Esophagus squamous epithelium (tissue), 4 donors: Measurements from ENCODE around the gene STAMBPL1.

Experiments used
- POLR2A ChIP-seq, 4 donors: fragments of 450-650 bp; IDR thresholded peaks; one replicate each; pipeline ENCODE4 v1.6.1; 2017; ENCODE audit warnings: antibody characterized with exemption in 4 of 4, mild to moderate bottlenecking in 4 of 4, moderate library complexity in 3 of 4
- TF ChIP-seq, protein P1 (sequence below), 6 experiments: fragments of 450-650 bp in 4 of 6; fragments of 200-600 bp in 2 of 6; sonication (generic) in 2 of 6; IDR thresholded peaks; one replicate each; pipeline ENCODE4 v1.5.1; 2016 to 2019; ENCODE audit warnings: antibody characterized with exemption in 6 of 6, mild to moderate bottlenecking in 4 of 6, moderate library complexity in 4 of 6

- TF ChIP-seq, protein P1, sequence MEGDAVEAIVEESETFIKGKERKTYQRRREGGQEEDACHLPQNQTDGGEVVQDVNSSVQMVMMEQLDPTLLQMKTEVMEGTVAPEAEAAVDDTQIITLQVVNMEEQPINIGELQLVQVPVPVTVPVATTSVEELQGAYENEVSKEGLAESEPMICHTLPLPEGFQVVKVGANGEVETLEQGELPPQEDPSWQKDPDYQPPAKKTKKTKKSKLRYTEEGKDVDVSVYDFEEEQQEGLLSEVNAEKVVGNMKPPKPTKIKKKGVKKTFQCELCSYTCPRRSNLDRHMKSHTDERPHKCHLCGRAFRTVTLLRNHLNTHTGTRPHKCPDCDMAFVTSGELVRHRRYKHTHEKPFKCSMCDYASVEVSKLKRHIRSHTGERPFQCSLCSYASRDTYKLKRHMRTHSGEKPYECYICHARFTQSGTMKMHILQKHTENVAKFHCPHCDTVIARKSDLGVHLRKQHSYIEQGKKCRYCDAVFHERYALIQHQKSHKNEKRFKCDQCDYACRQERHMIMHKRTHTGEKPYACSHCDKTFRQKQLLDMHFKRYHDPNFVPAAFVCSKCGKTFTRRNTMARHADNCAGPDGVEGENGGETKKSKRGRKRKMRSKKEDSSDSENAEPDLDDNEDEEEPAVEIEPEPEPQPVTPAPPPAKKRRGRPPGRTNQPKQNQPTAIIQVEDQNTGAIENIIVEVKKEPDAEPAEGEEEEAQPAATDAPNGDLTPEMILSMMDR (IDR thresholded peaks at IDR 0.05): no peak
- no peak for TF ChIP-seq POLR2A (IDR thresholded peaks at IDR 0.05)
These were observed 25.4 kb upstream of the STAMBPL1 start for GRCh38 chr10:88854684-88855083.
